Common myeloid progenitor, CD34-positive (primary cell): ENCODE results near the gene RUNX3.
"Not testable (repeated sequence)": the region's sequence is repeated elsewhere in the genome, so short reads cannot be mapped to it uniquely, and the experiment has no call there.

Experiments used
- CTCF ChIA-PET: fragments of 350-600 bp; sonication (Branson Sonifier 250); formaldehyde crosslinking; loops from one replicate; lab custom pipeline; 2021; ENCODE audit warnings: antibody characterized with exemption; lab: Charles Lee
- POLR2A ChIA-PET: fragments of 350-600 bp; sonication (Branson Sonifier 250); formaldehyde crosslinking; loops from one replicate; lab custom pipeline; 2021; ENCODE audit warnings: antibody characterized with exemption; lab: Charles Lee
- DNase-seq, 3 donors: peaks; one replicate each; pipeline versions ENCODE4 v3.0.0 to v3.0.0-alpha.2; 2013
- H3K27ac ChIP-seq, 2 experiments: 1 replicate in 1 of 2; 2 replicates in 1 of 2; pipeline ENCODE4 v1.7.0; 2013; ENCODE audit warnings: inconsistent platforms in 2 of 2, low read length in 2 of 2, mild to moderate bottlenecking in 2 of 2, low read depth in 1 of 2, moderate library complexity in 1 of 2; ENCODE audit not compliant: severe bottlenecking in 2 of 2, insufficient read depth in 1 of 2, poor library complexity in 1 of 2
- H3K27me3 ChIP-seq, 5 experiments: replicated peaks in 2 of 5; 1 replicate in 3 of 5; 2 replicates in 2 of 5; pipeline versions ENCODE4 v1.6.1 to v1.7.0; 2013; ENCODE audit warnings: low read length in 4 of 5, mild to moderate bottlenecking in 2 of 5, moderate library complexity in 2 of 5, inconsistent platforms in 1 of 5; ENCODE audit not compliant: insufficient read depth in 5 of 5, control insufficient read depth in 4 of 5
- H3K36me3 ChIP-seq, 4 experiments: 1 replicate in 2 of 4; 2 replicates in 2 of 4; pipeline versions ENCODE4 v1.6.1 to v1.7.0; 2013; ENCODE audit warnings: low read length in 3 of 4, control low read depth in 1 of 4, mild to moderate bottlenecking in 1 of 4; ENCODE audit not compliant: control insufficient read depth in 4 of 4, insufficient read depth in 4 of 4
- H3K4me1 ChIP-seq, 4 experiments: 1 replicate in 3 of 4; 2 replicates in 1 of 4; pipeline versions ENCODE4 v1.6.1 to v1.7.1; 2013; ENCODE audit warnings: low read length in 3 of 4, mild to moderate bottlenecking in 3 of 4, control low read depth in 1 of 4, inconsistent platforms in 1 of 4, moderate library complexity in 1 of 4; ENCODE audit not compliant: control insufficient read depth in 4 of 4, insufficient read depth in 4 of 4; ENCODE audit errors: control extremely low read depth in 1 of 4
- H3K4me3 ChIP-seq, 7 experiments: 1 replicate in 4 of 7; 2 replicates in 3 of 7; pipeline versions ENCODE4 v1.5.1 to v1.7.0; 2013; ENCODE audit warnings: mild to moderate bottlenecking in 7 of 7, low read length in 6 of 7, moderate library complexity in 6 of 7, inconsistent platforms in 2 of 7, low read depth in 2 of 7, control low read depth in 1 of 7; ENCODE audit not compliant: insufficient read depth in 4 of 7, control insufficient read depth in 1 of 7; ENCODE audit errors: extremely low read depth in 1 of 7
- H3K9me3 ChIP-seq, 5 experiments: 1 replicate in 4 of 5; 2 replicates in 1 of 5; pipeline versions ENCODE4 v1.6.1 to v1.7.1; 2013; ENCODE audit warnings: low read length in 4 of 5, mild to moderate bottlenecking in 2 of 5, inconsistent platforms in 1 of 5, low read depth in 1 of 5, moderate library complexity in 1 of 5; ENCODE audit not compliant: control insufficient read depth in 4 of 5, insufficient read depth in 2 of 5; ENCODE audit errors: control extremely low read depth in 1 of 5
- WGBS: methylation state at CpG from one replicate; pipeline ENCODE4 v1.1.5; 2013; ENCODE audit not compliant: insufficient coverage; 5-methylcytosine and 5-hydroxymethylcytosine counted together

RUNX3 gene

DNA sequence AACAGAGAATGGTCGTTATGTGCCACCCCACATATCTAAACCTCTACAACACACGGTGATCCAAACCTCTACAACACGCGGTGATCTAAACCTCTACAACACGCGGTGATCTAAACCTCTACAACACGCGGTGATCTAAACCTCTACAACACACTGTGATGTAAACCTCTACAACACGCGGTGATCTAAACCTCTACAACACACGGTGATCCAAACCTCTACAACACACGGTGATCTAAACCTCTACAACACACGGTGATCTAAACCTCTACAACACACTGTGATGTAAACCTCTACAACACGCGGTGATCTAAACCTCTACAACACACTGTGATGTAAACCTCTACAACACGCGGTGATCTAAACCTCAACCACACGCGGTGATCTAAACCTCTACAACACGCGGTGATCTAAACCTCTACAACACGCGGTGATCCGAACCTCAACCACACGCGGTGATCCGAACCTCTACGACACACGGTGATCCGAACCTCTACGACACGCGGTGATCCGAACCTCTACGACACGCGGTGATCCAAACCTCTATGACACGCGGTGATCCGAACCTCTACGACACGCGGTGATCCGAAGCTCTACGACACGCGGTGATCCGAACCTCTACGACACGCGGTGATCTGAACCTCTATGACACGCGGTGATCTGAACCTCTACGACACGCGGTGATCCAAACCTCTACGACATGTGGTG, 22.3 kb downstream of the RUNX3 start:
- H3K36me3 ChIP-seq, result peaks cover 9 to 95% (median 57%) of the 10 kb centered on the region in 4 experiments
- POLR2A ChIA-PET, DNase-seq, H3K9me3 ChIP-seq, H3K27ac ChIP-seq, CTCF ChIA-PET, H3K4me3 ChIP-seq, H3K27me3 ChIP-seq, H3K4me1 ChIP-seq: not testable (repeated sequence)
- 97% methylated on average over 48 of the region's 57 CpGs for WGBS

DNA sequence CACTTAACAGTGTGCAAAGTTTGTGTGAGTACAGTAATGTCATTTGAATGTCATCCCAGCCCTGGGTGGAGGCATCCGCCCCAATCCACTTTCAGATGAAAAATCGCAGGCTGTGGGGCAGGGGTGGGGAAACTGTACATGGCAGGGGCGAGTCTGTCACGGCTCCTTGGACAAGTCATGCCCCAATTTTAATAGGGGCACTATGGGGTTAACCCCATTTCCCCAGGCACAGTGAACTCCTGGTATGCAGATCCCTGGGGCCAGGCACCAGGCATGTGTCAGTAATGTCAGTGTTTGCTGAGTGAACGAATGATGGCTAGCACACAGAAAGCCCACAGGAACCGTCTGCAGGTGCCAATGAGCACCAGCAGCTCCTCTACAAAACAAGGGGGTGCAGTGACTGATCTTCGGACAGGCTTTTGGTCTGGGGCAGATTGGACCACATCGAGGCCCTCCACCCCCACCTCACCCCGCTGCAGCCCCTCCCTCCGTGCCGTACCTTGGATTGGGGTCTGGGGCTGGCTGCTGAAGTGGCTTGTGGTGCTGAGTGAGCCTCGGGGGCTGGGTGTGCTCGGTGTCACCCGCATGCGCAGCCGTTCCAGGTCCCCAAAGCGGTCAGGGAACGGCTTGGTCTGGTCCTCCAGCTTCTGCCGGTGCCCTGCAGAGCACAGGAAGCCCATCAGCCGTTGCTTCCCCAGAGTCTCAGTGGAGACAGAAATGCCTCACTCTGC, 23.2 kb downstream of the RUNX3 start:
- Histone ChIP-seq H3K4me3 (no peak overlapping the region), H3K27me3 (no peaks in the 10 kb centered on the region), H3K36me3 (peaks cover 9 to 95% (median 59%) of the 10 kb centered on the region in 4 experiments), H3K4me1 (peaks cover 0 to 4% (median 2%) of the 10 kb centered on the region in 4 experiments), H3K27ac (no peak overlapping the region), H3K9me3 (no peaks in the 10 kb centered on the region)
- ChIA-PET CTCF (interaction anchor here (1.0 to 1.5 kb wide), 2 partner anchors 9 to 13 kb away, joined by 3 read pairs; no protein-coding TSS in a partner anchor), POLR2A (no interaction called here)
- DNase-seq, result no peak
- WGBS, result 93% methylated on average over 16 of the region's 20 CpGs

DNA sequence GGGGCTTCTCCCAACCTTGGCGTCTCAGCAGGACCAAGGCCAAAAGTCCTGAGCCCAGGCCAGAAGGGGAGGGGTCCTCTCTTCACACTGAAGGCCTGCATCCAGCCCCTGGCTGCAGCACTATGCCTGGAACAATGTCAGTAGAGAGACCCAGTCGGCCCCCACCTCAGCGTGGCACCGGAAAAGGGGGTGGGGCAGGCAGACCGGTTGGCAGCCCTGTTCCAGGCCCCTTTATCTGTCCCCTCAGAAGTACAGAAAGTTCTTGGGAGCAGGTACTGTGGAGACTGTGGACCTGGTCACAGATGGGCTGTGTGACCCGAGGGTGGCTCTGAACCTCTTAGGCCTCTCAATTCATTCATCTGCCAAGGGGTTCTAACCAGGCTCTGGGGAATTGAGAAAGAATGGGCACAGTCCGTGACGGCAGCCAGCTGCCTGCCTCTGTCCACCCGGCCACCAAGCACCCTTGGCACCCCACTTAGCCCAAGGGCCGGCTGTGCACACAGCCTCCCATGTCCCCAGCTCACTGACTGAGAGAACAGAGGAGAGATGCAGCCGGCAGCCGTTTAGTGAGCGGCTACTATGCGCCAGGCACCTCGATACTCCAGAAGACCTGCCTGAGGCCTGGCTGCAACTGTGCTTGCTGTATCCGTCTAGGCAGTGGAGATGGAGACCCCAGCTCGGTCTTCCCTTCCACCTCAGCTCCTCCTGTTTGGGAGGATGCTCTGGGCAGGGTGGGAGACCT, 23.9 kb downstream of the RUNX3 start:
- H3K27ac ChIP-seq, result no peak overlapping the region
- CTCF ChIA-PET, result interaction anchor here (0.8 to 1.5 kb wide), 3 partner anchors 8 to 57 kb away, joined by 3 to 4 read pairs (median 3); no protein-coding TSS in a partner anchor
- POLR2A ChIA-PET, result no interaction called here
- peaks cover 0 to 4% (median 2%) of the 10 kb centered on the region in 4 experiments for H3K4me1 ChIP-seq
- H3K36me3 ChIP-seq, result peaks cover 9 to 95% (median 60%) of the 10 kb centered on the region in 4 experiments
- 95% methylated on average over 15 of the region's 17 CpGs for WGBS
- no peak for DNase-seq
- H3K4me3 ChIP-seq, result no peak overlapping the region
- H3K27me3 ChIP-seq, result no peaks in the 10 kb centered on the region
- H3K9me3 ChIP-seq, result no peaks in the 10 kb centered on the region

DNA sequence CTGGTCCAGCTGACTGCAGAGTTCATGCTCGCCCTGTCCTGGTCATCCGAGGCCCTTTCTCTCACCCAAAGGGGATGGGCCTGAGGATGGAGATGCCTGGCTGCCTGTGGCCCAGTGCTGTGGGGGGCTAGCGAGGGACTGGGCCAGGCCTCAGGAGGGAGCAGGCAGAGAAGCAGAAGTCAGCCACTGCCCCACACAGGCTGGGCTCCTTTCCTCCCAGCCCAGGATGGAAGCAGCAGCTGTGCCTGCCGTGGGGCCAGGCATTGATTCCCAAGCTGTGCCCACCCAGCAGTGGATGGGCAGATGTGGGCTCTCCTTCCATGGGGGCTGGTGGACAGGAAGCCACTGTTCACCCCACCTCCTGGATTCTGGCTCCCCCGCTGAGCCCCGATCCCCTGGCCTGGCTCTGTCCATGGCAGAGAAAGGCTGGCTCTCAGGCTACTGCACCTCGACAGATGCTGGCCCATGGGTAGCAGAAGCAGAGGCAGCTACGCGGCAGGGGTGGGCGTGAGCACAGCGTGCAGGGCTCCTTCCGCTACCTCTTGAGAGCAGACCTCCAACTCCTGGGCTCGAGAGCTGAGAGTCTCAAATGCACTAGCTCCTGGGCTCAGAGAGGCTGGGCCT, 24.6 kb downstream of the RUNX3 start:
- DNase-seq, result no peak
- ChIA-PET CTCF (interaction anchor here (1.0 to 1.5 kb wide), 2 partner anchors 7 to 14 kb away, joined by 3 read pairs; no protein-coding TSS in a partner anchor), POLR2A (no interaction called here)
- Histone ChIP-seq H3K9me3 (no peaks in the 10 kb centered on the region), H3K27me3 (no peaks in the 10 kb centered on the region), H3K4me1 (peaks cover 0 to 4% (median 2%) of the 10 kb centered on the region in 4 experiments), H3K36me3 (peaks cover 6 to 90% (median 61%) of the 10 kb centered on the region in 4 experiments), H3K27ac (no peak overlapping the region), H3K4me3 (no peak overlapping the region)
- 97% methylated on average over 12 of the region's 13 CpGs for WGBS

DNA sequence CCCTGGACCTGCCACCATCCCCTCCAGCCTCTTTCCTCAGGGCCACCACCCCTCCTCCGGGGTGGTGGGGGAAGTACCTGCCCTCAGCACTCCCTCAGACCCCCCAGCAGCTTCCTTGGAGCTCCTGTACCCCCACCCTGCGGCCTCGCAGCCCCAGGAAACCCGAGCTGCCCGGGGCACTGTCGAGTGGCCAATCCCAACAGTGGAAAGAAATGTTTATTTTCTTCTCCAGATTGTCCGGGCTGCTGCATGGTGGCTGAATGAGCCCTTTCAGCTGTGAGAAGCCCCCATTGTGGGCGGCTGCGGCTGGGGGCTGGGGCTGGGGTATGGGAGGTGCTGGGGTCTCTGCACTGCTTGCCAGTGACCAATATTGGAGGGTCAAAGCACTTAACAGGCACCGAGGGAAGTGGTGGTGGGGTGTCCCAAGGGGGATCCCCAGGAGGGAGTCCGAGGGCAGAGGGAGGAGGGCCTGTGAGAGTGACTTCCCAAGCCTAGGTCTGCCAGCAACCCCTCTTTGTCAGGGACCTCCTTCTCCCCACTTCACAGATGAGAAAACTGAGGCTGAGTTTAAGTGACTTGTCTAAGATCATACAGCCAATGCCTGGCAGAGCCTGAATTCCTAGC, 25.2 kb downstream of the RUNX3 start:
- POLR2A ChIA-PET, result no interaction called here
- no peak overlapping the region for H3K4me3 ChIP-seq

DNA sequence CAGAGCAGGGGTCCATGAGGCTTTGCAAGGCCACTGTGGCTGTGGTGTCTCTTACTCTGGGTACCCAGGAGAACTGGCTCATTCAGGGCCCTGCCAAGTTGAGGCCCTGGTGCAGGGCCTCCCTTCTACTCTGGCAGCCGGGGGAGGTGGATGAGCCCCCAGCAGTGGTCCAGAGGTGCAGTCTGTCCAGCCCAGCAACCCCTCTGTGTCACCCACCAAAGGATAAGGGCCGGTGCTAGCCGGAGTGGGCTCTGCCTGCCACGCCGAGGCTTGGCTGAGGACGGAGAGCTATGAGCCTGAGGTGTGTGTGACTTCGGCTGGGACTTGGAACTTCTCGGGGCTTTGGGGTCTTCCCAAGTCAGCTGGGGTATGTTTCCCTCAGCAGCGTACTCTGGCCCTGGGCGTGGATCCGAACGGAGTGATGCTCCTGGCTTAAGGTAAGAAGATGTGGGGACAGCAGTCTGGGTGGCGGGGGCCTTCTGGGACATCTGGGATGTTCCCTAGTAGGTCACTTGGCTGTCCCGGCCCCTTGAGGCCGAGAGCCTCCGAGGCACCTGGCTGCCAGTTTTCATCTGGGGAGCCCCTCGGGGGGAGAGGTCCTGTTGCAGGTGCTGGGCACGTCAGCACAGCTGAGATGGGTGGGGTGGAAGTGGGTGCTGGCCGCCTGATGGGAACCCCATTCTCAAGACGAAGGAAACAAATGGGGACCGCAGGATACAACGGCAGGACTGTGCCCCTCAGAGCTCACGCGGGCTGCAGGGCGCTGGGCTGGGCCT, 25.9 kb downstream of the RUNX3 start:
- ChIA-PET CTCF (interaction anchor here (1.0 to 9.1 kb wide), 2 partner anchors 53 to 215 kb away, joined by 4 to 91 read pairs; no protein-coding TSS in a partner anchor), POLR2A (no interaction called here)
- Histone ChIP-seq H3K9me3 (no peaks in the 10 kb centered on the region), H3K27me3 (no peaks in the 10 kb centered on the region), H3K27ac (no peak overlapping the region), H3K4me3 (no peak overlapping the region), H3K36me3 (peaks cover 2 to 88% (median 57%) of the 10 kb centered on the region in 4 experiments), H3K4me1 (no peaks in the 10 kb centered on the region)
- DNase-seq, result no peak
- WGBS, result 94% methylated on average over 18 of the region's 25 CpGs

More for the DNA sequence above, 25.2 kb downstream of the RUNX3 start:
- Histone ChIP-seq H3K27me3 (no peaks in the 10 kb centered on the region), H3K4me1 (peaks cover 0 to 3% (median 2%) of the 10 kb centered on the region in 4 experiments), H3K27ac (no peak overlapping the region), H3K36me3 (peaks cover 6 to 91% (median 60%) of the 10 kb centered on the region in 4 experiments), H3K9me3 (no peaks in the 10 kb centered on the region)
- DNase-seq, result no peak
- WGBS, result 92% methylated on average over 2 of the region's 11 CpGs
- CTCF ChIA-PET, result interaction anchor here (1.0 kb wide), 1 partner anchor 216 kb away, joined by 4 read pairs; no protein-coding TSS in a partner anchor
